ENCODE data around the gene PTPN2.
"Not testable (repeated sequence)": the region's sequence is repeated elsewhere in the genome, so short reads cannot be mapped to it uniquely, and the experiment has no call there.

PTPN2 gene

DNA sequence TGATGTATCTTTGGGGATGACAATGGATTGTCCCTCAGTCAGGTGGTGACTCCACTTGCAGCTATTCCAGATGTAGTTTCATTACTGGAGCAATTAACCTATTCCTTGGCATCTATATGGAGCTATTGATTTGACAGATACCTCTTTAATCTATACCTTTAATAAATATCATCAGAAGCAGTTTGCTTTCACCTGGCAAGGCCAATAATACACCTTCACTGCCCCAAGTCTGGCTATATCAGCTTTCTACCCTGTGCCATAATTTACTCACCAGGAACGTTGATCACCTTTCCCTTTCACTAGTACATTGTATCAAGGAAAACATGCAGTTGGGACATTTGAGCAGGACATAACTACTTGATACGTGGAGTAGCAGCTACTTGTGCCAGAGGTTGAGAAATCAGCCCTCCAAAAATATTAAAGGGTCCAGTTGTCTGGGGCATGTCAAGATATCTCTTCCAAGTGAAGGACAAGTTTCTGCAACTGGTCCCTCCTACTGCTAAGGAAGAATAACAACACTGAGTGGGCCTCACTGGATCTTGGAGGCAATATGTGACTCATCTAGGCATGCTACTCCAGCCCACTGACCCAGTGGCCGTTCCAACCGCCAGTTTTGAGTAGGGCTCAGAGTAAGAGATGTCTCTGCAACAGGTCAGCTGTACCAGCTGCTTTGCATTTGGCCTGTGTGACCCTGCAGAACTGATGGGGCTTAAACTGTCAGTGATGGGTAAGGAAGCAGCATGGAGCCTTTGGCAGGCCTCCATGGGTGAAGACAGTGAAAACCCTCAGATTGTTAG, 114.2 kb downstream of the PTPN2 start:
- DNase-seq = no peak

DNA sequence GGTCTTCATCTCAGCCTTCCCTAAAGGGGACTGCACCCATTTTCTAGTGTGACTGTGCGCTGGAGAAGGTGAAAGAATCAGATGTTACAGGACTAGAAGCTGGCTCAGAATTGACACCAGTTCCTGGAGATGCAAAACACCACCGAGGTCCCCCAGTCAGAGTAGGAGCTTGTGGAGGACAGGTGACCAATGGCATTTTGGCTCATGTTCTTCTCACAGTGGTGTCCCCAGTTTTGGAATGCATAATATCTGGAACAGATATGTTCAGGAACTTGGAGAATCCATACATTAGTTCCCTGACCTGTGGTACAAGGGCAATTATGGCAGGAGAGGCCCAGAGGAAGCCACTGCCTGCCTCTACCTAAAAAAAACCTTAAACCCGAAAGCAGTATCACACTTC, 114.9 kb downstream of the PTPN2 start:
- no peak for DNase-seq

DNA sequence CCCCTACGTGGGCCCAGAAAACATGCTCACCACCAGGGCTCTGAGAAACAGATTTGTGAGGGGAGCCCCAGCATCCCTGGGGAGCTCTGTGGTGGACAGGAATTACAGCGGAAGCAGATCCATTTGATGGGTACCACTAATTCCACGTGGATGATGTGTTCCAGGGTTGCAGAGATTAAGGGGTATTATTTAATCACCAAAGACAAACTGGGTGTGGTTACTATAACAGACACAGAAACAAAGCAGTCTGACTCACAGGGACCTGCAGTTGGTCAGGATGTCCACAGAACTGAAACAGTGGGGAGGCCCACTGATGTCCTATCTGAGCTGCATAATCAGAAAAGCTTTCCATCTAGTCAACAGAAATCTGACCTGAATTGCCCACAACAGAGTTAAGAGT, 115.4 kb downstream of the PTPN2 start:
- DNase-seq = no peak

DNA sequence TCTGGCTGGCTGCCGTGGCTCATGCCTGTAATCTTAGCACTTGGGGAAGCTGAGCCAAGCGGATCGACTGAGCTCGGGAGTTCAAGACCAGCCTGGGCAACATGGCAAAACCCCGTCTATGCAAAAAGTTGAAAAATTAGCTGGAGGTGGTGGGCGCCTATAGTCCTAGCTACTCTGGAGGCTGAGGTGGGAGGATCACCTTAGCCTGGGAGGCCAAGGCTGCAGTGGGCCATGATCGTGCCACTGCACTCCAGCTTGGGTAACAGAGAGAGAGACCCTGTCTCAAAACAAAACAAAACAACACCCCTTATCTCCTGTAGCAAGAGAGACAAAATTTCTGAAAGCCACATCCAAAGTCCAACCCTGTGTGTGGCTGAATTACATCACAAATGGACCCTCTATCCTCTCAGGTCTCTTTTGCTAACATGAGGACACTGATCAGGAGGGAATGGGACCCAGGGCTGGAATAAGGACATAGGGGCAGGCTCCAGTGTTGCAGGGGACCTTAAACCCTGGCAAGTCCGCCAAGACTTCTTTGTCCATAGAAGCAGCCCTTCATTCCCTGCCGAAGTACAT, 116.4 kb downstream of the PTPN2 start:
- no peak for DNase-seq

DNA sequence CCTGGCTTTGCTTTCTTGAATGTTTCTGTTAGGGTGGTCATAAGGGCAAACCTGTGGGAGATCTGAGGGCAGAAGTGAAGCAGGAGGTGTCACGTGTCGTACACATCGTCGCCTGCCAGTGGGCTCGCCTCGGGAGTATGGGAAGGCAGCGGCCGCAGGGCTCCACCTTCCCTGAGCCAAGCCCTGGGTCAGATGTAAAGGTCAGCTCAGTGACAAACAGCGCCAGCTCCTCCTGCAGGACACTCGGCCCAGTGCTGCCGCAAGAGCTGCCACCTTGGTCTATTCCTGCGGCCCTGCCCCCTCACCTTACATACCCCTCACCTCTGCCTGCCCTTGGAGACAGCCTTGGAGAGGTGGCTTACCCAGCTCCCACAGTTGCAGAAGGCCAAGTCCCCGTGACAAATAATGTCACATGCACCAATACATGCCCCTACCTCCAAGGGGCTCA, 117.0 kb downstream of the PTPN2 start:
- DNase-seq = no peak

DNA sequence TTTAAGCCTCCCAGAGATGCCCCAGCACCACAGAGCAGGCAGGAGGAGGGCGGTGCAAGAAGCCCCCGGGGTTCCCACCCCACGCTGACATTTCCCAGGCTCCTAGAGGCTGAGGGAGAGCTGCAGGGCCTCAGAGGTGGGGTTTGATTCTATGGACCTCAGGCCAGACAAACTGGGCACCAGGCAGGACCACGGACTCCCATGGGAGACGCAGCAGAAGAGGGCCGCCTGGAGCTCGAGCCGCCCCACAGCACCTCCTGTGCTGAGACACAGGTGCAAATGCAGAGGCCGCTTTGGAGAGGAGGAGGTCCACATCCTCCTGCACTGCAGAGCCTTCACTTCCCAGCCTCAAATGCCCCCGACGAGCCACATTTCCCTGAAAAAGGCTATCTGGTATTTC, 118.5 kb downstream of the PTPN2 start:
- DNase-seq = no peak

DNA sequence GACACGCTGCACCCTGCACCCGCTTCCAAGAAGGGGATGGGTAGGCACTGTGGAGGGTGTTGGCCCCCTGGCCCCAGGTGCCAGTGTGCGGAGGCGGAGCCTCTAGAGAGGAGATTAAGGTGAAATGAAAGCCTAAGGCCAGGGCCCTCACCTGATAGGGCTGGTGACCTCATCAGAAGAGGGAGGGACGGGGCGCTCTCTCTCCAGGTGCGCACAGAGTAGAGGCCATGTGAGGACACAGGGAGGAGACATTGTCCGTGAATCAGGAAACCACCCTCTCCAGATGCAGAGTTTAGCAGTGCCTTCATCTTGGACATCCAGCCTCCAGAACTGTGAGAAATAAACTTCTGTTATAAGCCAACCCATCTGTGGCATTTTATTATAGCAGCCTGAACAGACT, 118.9 kb downstream of the PTPN2 start:
- DNase-seq = no peak

DNA sequence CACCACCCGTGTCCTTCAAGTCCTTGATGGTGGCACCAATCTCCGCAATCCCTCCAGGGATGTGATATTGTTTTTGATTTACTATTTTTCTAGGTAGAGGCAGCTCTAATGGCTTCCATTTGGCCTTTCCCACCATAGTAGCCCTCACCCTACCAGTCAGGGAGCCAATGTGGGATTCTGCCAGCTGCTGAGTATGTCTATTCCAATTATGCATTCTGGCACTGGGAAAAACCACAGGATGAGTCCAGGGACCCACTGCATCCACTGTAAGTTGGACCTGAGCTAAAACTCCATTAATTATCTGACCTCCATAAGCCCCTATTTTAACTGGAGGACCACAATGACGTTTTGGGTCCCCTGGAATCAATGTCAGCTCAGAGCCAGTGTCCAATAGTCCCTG, 125.5 kb downstream of the PTPN2 start:
- DNase-seq = not testable (repeated sequence)

DNA sequence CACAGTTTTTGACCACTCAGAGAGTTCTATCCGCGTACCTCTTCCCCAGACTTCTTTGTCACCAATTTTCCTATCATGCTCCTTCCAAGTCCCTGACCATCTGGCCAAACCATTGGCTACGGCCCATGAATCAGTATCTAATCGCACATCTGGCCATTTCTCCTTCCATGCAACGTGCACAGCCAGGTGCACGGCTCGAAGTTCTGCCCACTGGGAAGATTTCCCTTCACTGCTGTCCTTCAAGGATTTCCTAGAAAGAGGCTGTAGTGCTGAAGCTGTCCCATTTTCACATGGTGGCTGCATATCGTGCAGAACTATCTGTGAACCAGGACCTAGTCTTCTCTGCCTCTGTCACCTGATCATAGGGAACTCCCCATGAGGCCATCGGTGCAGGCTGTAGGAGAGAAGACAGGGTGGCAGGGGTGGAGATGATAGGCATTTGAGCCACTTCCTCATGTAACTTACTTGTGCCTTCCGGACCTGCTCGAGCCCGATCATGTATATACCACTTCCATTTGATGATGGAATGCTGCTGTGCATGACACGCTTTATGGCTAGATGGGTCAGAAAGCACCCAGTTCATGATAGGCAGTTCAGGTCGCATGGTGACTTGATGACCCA, 127.3 kb downstream of the PTPN2 start:
- not testable (repeated sequence) for DNase-seq

DNA sequence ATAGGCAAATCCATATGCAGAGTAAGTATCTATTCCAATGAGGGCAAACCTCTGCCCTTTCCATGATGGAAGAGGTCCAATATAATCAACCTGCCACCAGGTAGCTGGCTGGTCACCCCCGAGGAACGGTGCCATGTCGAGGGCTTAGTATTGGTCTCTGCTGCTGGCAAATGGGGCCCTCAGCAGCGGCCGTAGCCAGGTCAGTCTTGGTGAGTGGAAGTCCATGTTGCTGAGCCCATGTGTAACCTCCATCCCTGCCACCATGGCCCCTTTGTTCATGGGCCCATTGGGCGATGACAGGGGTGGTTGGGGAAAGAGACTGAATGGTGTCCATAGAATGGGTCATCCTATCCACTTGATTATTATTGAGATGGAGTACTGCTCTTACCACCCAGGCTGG, 128.4 kb downstream of the PTPN2 start:
- DNase-seq = not testable (repeated sequence)

DNA sequence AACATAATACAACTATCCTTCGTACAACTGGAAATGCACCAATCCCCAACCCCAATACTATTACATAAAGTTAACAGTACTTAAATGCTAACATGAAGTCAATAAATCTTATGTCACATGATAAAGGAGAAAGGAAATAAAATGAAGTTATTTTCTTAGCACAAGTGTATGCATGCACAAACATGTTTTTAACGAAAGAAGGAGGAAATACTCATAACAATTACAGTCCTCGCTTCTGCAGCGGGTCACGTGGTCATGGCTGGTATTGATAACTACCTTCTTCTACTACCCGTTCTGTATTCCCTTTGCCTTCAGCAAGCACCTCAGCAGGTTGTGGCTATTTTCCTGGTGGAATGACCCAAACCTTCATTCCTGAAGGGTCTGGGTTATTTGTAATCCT, 129.5 kb downstream of the PTPN2 start:
- DNase-seq = no peak

DNA sequence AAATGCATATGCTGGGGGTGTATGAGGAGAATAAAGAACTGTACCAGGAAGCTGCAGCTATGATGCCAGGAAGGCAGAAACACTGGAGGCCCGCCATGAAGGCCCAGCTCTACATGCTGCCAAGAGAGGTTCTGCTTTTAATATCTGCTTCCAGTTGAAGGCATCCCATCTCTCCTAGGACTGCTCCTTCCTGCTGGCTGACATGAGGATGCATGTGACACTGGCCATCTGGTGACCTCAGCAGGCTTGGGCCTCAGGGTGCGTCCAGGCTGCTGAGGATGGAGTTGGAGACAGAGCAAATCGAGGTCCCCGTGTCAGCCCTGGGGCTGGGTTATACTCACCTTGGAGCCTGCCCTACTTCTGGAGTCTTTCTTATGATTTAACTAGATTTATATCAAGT, 132.1 kb downstream of the PTPN2 start:
- DNase-seq = no peak

DNA sequence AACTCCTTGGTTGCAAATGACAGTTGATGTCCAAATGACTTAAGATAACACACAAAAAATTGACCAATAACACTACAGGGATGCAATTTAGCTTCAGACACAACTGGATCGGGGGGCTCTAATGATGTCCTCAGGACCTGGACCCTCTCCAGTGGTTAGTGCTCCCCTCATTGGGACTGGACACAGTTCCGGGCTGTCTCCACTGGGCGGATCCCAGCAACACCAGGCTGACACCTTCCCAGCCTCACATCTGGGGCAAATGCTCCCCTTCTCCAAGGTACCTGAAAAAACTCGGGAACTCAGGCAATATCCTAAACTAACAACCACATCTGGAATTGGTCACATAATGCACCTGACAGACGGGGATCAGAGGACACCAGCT, 132.5 kb downstream of the PTPN2 start:
- DNase-seq = no peak

DNA sequence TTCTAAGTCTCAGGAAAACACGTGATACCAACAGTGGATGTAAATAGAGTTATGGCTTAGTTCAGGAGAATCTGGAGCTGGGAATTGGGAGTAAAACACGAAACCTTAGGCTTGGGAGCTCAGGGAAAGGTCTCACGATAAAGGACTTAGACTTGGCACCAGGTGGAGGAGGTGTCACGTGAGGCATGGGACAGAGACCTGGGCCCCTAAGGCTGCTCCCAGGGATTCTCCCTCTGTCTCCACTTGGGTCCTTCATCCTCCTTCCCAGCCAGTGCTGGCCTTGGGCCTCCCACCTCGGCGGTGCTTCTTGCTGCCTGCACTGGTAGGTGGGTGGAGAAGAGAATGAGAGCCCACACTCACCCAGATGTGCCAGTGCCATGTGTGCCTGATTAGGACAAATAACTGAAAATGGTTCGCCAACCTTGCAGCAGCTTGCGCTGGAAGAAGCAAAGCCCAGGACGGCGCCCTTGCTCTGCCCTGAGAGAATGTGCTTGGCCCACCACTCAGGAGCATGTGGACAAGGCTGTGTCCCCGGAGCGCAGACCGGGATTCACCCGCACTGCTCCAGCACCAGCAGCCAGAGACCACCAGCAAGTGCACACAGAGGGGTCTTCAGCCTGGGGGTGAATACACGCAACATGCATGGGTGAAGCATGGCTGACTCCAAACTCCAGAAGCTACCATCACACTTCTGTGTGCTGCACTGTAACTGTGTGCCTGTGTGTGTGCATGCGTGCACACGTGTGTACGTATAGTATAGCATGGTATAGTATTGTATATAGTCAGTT, 133.1 kb downstream of the PTPN2 start:
- no peak for DNase-seq

DNA sequence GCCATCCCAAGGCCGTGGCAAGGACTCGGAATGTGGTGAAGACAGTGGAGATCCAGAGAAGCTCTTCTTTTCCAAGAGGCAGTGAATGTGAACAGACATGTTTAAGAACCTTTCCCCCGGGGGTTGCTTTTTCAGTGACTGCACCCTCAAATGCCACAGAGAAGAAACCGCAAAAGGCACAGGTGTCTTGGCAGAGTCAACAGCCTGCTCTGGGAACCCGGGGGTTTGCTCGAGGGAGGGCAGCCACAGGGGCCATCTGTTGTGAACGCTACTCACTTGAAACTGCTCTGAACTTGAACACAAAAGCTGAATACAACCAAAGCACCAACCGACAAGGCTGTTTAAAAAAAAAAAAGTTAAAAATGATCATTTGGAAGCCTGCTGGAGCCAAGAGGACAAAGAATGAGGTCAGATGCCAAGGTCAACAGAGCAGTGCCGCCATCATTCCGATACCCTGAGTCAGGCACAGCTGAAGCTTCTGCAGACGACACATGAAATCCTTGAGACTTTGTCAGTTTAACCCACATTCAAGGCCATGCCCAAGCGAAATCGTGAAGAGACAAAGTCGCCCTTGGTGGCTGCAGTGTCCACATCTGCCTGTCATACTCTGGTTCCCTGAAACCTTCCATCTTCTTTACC, 133.8 kb downstream of the PTPN2 start:
- DNase-seq = peak; percentile 50

DNA sequence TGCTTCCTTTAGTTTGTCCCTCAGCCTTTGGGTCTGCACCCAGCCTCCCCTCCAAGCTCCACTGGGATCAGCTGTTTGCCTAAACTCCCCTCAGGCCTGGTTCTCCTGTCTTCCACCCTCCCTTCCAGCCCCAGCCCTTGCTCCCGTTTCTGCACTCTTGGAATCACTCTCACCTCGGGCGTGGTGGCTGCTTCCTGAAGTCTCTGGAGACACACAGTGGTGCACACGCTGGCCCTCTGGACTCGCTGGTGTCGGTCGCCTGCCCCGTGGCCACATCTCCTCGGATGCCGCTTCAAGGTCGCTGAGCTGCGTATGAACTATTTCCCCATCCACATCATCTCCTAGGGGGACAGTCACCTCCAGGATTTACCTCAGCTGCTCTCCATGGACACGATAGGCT, 134.9 kb downstream of the PTPN2 start:
- DNase-seq = no peak

DNA sequence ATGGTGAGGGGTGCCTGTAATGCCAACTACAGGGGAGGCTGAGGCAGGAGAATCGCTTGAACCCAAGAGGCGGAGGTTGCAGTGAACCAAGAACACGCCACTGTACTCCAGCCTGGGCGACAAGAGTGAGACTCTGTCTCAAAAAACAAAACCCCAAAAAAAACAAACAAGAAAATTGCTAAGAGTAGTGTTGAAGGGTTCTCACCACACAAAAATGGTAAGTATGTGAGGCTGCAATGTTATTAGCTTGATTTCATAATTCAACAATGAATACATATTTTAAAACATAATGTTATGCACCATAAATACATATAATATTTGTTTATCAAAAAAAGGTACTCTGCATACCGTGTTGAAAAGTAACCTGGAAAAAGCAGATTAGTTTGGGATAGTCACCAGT, 135.4 kb downstream of the PTPN2 start:
- DNase-seq = no peak

DNA sequence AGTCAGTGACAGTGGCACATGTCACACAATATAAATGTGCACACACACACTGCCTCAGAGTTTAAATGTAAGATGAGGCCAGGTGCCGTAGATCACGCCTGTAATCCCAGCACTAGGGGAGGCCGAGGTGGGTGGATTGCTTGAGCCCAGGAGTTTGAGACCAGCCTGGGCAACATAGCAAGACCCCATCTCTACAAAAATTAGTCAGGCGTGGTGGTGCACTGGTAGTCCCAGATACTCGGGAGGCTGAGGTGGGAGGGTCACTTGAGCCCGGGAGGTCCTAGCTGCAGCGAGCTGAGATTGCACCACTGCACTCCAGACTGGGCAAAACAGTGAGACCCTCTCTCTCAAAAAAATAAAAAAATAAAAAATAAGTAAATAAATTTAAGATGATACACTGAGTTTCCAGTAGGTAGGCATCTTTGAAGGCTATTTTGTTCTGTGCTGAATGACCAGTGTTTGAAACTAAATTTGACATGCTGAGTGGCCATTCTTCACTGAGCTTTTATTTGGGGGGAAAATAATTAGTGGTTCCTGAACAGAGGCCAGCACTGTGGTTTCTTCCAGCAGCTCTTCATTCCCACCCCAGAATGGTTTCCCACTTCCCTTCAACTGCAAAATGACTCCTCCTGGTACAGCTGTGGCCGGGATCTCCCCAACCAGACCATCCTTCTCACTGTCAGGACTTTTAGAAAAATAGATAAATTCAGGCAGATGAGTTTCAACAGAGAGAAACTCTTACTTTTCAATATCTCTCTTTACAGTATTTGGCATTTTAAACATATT, 136.3 kb downstream of the PTPN2 start:
- no peak for DNase-seq

DNA sequence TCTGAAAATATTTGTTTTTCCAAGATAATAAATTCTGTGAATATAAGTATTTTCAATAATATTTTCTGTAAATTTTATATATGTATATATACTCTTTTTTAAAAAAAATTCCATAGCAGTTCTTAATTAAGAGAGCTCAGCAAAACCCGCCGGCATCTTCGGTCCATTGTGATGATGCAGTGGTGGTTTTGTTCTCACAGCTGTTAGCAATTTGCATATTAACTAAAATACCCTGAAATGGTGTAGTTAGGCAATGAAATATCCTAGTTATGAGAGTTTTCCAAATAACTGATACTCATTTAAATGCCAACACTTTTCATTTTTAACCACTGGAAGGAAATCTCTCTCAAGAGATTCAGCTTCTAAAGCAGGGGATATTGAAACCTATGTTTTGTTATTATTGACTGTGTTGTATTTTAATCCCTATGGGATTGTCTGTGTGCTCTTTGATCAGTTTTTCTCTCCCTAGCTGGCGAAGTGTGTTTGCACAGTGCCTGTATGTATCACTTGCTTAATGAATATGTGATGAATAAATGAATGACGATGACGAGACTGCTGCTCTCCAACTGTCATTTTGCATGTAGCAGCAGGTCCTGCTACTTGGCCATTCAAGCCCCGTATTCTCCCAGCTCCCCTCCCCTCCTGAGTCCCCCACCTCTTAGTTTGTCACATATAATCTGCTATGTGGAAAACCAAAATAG, 138.8 kb downstream of the PTPN2 start:
- no peak for DNase-seq

DNA sequence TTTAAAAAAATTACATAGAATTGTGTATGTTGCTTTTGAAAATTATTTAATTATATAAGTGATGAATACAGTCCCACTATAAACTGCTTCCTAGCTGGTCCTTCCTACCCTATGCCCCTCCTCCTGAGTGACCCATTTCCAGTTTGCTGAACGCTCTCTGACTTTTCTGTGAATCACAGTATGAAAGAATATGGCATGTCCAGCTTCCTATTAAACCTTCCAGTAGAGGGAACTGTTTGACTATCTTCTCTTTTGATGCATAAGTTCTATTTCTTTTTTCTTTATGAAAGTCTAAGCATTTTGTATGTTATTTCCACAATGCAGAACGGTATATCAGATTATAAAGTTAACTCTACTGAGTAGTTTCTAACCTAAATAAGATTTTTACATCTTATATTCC, 139.9 kb downstream of the PTPN2 start:
- no peak for DNase-seq

DNA sequence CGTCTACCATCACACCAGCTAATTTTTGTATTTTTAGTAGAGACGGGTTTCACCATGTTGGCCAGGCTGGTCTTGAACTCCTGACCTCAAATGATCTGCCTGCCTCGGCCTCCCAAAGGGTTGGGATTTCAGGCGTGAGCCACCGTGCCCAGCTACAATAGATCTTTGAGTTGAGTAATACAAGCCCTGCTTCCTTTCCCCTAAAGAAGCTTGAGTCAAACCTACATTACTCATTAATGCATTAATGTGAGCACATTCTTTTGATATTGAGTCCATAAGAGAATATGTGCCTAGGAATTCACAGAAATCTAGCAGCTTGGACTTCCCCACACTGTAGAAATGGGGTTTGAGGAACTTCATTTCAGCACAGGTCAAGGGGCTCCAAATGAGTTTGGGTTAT, 141.6 kb downstream of the PTPN2 start:
- DNase-seq = no peak
